ENCODE measurements around the gene MAB21L3. TPM values are rescaled to one million over a fixed set of nuclear protein-coding genes. Genes with fewer than 3 reads are reported as not detected.

MAB21L3 gene
- not detected in 2 replicates for total RNA-seq

DNA sequence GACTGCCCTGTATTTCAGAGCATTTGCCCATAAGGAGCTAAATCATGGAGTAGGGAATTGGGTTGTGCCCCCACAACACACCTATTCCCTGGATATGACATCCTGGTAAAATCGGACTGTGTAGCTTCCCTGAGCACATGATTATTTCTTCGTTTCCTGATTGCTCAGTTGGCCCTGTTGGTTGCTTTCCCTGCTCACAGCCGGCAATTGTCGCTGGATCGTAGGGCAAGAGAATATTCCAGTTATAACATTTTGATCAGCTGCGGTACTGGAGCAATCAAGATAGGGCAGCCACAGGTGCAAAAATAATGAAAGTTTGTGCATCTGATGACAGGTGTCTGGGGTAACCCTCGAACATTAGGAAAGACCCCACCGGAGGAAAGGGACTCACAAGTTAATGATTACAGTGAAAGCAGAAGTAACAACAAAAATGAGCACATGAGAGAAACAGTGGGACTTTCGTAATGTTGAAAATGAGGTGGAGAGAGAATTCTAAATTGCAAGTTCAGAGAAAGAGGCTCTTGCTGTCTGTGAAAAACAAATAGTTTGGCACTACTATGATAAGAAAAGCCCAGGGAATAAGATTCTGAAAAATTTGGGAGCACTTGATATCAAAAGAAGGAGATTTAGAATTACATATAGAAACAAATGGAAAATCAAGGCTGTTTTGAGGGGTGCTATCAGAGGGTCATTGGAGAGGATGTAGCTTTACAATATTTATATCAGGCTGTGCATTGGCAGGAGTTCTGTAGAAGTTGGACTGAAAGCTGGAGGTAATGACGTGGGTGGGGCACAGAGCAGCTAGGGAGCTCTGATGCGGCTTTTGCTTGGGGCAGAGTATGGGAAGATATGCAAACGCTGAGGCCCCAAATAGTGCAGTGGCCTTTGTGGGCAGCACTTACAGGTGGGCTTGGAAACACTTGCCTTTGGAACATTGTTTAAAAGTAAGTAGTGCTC is at the start of gene MAB21L3:
Gene MAB21L3 (plus strand): TSS at position 833 of the 957 bp plus-strand sequence. CDS start 1,217 bp downstream, outside the sequence.
- DNase-seq (ENCODE audit: low read depth in 2 of 2): no peak

DNA sequence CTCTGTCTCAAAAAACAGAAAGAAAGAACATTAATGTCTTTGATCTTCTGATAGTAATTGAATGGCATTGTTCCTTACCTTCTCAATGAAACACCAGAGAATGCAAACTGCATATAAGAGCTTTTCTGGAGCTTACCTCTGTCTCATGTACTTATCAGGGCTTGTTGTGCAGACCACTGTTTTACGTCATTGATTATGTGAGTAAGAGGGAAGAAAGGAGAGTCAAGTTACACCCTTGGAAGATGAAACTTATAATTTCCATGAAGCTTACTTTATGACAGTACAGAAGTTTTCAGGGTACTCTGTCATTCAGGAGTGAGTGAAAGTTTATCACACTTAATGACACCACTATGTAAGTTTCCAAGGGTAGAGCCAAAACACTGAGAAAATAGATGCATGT is 49.0 kb upstream of the MAB21L3 start:
- DNase-seq (ENCODE audit: low read depth in 2 of 2): no peak

DNA sequence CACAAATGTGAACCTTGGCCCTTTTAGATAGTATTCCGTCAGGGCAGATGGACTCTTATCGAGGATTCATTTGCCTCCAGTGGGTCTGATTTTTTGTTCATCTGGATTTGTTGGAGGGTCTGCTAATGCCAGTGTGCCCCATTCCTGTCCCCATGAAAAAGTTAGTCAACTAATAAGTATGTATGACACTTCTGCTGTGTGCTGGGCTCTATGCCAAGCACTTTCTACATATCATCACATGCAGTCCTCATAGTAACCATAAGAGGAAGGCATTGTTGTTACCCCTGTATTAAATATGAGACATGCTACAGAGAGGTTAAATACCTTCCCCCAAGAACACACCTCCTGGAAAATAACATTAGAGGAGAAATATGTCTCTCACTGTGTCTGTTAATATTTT is 46.6 kb upstream of the MAB21L3 start:
- DNase-seq (ENCODE audit: low read depth in 2 of 2): no peak

DNA sequence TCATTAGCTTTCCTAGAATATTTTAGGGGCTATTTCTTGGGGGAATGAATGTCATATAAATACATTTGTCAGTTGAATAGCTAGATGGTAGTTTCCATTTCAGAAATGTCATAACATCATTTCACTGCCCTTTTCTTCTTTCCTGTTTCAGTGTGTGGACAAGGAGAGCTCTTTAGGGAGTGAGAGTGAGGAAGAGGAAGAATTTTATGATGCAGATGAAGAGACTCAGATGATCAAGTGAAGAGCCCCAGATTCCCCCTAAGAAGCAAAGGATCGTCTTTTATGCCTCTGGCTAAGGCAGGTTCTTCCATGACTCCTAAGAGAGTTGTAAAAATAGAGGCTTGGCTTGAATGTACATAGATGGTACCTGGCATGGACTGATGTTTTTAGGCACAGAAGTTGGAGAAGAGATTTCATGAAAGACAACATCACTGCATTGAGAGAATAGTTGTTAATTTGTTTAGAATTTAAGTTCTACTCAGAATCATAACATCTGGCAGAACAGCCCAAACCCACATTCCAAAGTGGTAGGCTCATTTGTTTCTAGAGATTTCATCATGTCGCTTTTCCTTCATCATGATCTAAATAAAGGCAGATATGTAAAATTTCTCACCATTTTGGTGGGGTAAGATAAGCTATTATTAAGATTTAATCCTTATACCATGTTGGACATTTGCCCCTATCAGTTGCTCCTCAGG is 44.2 kb upstream of the MAB21L3 start:
- DNase-seq (ENCODE audit: low read depth in 2 of 2): no peak

DNA sequence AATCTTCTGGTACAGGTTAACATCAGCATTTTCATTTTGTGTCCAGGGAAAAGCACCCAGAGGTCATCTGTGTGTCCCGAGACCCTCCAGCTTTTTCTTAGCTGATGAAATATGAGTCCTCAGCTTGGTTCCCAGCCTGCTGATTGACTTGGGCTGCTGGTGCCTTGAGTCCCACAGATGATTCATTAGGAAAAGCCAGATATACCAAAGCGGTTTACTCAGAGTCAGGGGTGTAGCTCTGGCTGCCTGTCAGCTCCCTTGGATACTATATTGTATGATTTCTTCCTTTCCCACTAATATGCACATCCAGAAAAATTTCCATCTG is 43.7 kb upstream of the MAB21L3 start:
- no peak for DNase-seq (ENCODE audit: low read depth in 2 of 2)

DNA sequence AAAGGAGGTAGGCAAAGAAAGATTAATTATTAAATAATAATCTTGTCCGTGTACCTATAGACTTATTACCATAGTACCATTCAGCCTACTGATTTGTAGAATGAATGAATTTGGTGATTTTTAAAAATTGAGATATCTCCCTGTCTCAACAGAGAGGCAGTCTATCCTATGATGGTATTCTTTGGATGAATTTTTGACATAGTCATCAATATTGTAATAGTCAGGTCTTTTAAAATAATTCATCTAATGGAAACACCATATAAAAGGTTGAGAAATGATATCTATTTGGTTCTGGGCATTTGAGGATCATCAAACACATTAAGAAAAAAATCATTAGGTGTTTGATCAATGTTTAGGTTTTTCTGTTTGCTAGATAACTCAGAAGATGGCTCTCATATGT is 35.6 kb upstream of the MAB21L3 start:
- DNase-seq (ENCODE audit: low read depth in 2 of 2): no peak

DNA sequence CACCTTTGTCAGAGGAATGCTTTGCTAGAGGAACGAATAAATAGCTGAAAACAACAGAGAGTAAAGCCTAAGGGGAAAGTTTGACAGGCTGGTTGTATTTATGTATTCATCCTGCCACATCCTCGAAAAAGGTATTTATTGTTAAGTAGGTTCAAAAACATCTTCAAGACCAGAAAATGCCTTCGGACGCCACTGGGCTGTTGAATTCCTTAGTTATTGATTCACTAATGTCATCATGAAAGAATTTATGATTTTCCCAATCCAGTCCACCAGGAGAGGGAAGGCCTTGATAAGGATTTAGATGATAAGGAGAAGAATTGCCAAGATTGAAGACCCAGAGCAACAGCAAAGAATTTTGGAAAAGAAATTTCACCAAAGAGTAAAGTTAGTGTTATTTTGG is 35.2 kb upstream of the MAB21L3 start:
- DNase-seq (ENCODE audit: low read depth in 2 of 2): no peak

DNA sequence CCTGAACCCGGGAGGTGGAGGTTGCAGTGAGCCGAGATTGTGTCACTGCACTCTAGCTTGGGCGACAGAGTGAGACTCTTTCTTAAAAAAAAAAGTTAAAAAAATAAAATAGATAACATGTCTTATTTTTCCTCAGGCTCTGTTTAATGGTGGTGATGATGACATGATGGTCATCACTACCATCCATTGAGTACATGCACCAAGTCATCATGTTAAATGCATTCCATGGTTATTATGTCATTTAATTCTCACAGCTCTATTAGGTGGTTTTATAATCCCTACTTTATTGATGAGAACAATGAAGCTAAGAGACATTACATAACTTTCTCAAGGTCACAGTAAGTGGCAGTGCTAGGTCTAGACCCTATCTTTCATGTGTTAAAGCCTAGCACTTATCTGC is 34.4 kb upstream of the MAB21L3 start:
- DNase-seq (ENCODE audit: low read depth in 2 of 2): no peak

DNA sequence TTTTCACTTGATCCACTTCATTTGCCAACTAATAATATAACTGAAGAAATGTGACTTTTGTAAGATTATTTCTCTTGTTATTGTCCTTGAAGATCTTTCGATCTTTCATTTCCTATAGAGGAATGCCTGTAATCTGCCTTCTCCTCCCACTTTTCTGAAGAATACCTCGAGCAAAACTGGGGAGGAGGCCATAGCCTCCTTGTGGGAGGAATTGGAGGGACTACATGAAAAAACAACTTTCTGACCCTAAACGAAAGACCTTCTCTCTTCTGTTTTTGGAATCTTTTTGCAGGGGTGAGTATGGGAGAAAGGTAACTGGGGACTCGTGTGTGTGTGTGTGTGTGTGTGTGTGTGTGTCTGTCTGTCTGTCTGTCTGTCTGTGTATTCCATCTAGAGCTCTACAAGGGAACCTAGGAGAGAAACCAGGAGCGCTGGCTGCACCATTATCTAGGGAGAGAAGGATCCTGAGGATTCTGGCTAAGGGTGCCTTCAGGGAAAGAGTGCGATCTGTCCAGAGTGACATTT is 32.4 kb upstream of the MAB21L3 start:
- no peak for DNase-seq (ENCODE audit: low read depth in 2 of 2)

DNA sequence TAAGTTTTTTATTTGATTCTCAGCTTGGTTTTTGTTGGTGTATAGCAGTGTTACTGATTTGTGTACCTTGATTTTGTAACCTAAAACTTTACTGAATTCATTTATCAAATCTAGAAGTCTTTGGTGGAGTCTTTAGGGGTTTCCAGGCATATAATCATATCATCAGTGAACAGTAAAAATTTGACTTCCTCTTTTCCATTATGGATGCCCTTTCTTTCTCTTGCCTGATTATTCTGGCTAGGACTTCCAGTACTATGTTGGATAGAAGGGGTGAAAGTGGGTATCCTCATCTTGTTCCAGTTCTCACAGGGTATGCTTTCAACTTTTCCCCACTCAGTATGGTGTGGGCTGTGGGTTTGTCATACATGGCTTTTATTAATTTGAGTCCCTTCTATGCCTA is 23.6 kb upstream of the MAB21L3 start:
- no peak for DNase-seq (ENCODE audit: low read depth in 2 of 2)

DNA sequence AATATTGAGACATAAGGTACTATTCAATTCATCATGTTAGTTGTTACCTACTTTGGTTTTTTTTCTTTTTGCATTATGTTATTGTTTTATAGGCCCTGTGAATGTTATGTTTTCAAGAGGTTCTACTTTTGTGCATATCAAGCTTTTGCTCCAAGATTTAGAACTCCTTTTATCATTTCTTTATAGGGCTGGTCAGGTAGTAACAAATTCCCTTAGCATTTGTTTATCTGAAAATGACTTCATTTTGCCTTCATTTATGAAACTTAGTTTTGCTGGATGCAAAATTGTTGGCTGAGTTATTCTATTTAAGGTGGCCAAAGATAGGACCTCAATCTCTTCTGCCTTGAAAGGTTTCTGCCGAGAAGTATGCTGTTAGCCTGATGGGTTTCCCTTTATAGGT is 21.3 kb upstream of the MAB21L3 start:
- DNase-seq (ENCODE audit: low read depth in 2 of 2): no peak

DNA sequence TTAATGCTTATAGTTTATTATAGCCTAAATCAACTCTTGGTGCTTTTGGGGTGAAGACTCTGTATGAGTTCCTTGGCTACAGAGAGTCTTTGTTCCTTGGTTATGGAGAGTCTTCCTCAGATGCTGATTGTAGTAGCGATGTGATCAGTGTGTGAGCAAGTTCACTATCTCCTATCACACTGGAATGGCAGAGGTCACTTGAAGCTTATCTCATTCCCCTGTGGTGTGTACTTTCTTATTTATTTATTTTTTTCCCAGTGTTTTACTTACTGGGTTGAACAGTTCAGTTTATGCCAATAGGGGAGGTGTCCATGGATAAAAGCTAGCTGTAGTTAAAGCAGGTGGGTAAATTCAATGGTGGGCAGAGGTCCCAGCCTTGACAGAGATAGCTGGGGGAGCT is 20.1 kb upstream of the MAB21L3 start:
- no peak for DNase-seq (ENCODE audit: low read depth in 2 of 2)

DNA sequence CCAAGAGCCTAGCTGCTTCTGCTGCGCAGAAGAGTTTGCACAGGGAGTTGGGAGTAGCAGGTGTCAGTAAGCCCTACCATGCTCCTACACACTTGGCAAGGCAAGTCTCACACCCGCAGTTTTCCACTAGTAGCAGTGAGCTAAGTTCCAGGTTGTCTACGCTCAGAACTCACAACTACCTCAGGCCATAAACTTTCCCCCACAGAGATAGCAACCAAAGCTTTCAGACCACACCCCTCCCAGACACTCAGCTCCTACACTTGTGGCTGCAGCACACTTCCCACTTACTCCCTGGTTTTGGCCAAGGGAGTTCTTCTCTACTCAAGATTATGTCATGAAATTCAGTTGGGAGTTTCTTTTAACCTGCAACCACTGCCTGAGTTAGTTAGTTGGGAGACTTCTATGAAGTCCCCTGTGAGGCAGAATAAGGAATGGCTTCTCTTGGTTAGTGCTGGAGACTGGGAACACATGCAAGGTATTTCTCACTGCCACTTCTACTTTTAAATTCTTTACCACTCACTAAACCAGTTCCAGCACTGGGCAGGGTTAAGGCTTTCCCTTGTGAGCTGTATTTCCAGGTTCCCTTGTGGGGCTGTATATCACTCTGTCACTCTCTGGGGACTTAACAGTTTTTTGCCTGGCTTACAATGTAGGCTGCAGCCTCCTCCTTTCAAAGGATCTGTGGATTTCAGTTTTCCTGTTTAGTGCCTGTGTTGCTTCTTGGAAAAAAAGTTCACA is 18.3 kb upstream of the MAB21L3 start:
- no peak for DNase-seq (ENCODE audit: low read depth in 2 of 2)

DNA sequence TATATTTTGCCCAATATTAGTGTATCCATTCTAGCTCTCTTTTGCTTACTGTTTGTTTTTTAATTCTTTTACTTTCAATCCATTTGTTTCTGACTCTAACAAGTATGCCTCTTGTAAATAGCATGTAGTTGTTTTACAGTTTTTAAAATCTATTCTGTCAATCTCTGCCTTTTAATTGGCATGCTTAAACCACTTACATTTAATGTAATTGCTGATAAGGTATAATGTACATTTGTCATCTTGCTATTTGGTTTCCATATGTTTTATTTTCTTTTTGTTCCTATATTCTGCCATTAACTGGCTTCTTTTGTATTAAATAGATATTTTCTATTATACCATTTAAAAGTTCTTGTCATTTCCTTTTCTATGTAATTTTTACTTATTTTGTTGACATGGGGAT is 16.2 kb upstream of the MAB21L3 start:
- no peak for DNase-seq (ENCODE audit: low read depth in 2 of 2)

DNA sequence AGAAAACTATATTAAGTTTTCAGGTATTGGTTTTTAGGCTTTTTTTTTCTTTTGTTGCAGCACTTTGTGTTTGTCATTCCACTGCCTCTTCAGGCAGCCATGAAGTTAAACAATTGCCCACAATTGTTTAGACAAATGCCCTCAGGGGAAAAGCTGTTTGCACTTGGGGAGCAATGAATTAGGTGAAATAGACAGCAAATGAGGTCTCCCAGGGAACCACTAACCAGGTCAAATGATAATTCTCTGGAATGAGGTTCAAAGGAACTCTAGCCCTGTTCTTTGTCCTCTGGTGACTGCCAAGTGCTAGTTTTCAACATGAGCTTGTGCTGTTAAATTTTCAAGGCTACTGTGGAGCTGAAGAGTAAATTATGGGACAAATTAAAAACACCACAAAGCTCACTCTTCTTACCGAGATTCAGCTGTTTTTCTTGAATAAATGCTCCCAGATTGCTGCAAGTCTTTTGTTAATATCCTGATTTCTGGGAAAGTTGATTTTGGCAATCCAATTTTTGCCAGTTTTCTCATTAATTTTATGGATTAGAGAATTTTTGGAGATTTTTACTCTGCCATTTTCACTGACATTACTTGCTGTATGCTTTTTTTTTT is 15.1 kb upstream of the MAB21L3 start:
- no peak for DNase-seq (ENCODE audit: low read depth in 2 of 2)

DNA sequence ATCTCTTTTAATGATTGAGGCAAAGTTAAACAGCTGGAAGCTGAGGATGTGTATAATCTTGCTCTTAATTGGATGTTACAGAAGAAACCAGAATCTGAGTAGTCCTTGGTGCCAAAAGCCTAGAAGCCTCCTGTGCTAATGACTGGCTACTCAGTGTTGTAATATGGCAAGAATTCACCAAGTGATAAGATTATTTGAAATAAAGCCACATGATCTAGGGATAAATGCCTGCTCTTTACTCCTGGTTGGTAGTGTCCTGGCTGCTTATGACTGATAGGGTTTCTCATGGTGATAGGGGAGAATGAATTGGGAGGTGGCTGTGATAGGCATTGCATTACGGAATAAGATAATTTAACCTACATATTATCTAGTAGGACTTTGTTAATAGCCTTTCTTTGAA is 13.6 kb upstream of the MAB21L3 start:
- no peak for DNase-seq (ENCODE audit: low read depth in 2 of 2)

DNA sequence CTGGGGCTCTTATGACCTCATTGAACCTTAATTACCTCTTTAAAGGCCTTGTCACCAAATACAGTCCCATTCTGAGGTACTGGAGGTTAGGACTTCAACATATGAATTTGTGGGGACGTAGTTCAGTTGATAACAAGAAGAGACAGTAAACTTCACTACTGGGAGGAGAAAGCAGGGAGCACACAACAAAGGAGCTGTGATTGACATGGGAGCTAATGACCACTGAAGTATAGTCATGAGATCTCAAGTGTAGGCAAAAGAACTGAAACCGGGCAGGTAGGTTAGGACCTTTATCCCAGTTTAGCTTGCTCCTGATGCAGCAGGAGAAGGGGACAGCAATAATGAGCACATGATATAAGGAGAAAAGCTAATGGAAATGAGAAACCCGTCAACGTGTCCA is 11.8 kb upstream of the MAB21L3 start:
- DNase-seq (ENCODE audit: low read depth in 2 of 2): no peak

DNA sequence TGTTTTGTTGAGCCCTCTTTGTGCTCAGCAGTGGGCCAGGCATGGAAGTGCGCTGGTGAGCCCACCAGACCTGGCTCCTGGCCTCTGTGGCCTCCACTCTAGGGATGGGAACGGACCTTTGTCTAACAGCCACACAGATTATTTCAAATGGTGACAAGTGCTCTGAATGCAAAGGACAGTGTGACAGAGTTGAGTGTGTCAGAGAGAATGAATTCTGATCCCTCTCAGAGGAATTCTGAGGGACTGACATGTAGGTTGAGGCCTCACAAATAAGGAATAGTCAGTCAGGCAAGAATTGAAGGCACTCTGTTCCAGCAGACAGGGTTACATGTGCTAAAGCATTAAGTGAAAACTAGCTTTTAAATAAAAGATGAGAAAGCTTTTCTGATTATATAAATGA is 11.3 kb upstream of the MAB21L3 start:
- no peak for DNase-seq (ENCODE audit: low read depth in 2 of 2)

DNA sequence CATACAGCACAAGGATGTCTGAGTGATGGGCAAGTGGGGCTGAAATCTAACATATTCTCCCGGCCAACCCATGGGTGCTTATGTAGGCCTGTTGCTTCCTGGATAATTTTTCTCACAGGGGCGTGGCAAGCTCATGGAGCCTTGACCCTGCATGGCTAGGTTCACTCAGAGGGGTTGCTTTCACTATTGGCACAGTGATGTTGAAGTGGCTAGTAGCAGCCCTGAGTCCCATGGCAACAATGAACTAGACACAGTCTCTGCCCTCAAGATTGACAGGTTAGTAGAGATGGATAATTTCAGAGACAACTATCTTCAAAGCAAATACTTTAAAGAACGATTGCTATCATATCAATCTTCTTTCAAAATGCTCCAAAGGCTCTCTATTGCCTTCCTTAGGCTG is 6.5 kb upstream of the MAB21L3 start:
- DNase-seq (ENCODE audit: low read depth in 2 of 2): no peak

DNA sequence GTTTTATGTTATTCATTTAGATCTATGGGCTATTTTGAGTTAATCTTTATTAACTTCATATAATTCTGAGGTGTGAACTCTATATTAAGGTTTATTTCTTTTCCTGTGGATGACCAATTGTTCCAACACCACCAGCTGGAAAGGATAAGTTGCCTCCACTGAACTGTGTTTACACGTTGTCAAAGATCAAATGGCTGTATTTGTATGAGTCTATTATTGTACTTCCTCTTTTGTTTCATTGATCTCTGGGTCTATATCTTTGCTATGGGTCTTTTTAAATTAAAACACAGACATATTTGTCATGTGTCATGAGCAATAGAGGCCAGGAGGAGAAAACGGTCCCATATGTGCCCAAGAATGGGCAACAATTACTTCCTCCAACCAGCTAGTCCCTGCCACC is 5.2 kb upstream of the MAB21L3 start:
- DNase-seq (ENCODE audit: low read depth in 2 of 2): no peak

DNA sequence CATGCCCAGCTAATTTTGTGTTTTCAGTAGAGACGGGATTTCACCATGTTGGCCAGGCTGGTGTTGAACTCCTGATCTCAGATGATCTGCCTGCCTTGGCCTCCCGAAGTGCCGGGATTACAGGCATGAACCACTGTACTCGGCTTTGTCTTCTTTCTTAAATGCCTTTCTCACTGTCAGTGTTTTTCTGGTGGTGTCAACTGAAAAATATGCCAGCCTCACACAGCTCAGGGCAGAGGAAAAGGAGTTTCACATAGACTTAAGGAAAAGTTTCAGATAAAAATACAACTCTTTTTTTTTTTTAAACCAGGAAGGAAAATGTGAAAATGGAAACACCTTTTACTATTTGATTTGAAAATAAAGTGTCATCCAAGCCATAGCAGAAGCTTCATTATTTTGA is 4.6 kb upstream of the MAB21L3 start:
- DNase-seq (ENCODE audit: low read depth in 2 of 2): no peak

DNA sequence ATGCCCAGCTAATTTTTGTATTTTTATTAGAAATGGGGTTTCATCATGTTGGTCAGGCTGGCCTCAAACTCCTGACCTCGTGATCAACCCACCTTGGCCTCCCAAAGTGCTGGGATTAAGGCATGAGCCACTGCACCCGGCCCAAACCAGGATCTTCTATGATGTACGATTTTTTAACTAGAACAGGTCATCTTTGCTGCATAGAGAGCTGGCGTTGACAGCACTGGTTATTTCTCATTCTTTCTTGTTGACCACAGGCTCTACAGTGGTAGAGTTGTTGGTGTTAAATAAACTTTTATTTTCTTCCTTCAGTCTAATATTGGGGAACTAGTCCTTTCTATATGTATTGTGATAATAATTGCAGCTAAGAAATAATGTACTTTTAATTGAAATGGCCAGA is 3.8 kb upstream of the MAB21L3 start:
- no peak for DNase-seq (ENCODE audit: low read depth in 2 of 2)

Data from lung microvascular endothelial cell (primary cell).